Natural killer cell (primary cell): Measurements from ENCODE around the gene DNAAF5. TPM values are rescaled to one million over a fixed set of nuclear protein-coding genes. Genes with fewer than 3 reads are reported as not detected.

Source experiments
- ATAC-seq, 3 donors: fragments of 150-1000 bp in 2 of 3; fragments of 200-7000 bp in 1 of 3; cut with Tn5 transposase; 1 replicate in 1 of 3; 2 replicates in 2 of 3; pipeline ENCODE4 v1.10.0; 2021; ENCODE audit warnings: mild to moderate bottlenecking in 2 of 3, moderate library complexity in 2 of 3
- DNase-seq, 2 donors: peaks; one replicate each; pipeline versions ENCODE4 v3.0.0 to v3.0.0-alpha.2; 2013 to 2021; ENCODE audit warnings: mixed read lengths in 1 of 2
- H3K27ac ChIP-seq: one replicate; pipeline ENCODE4 v1.5.1; 2013; ENCODE audit warnings: mild to moderate bottlenecking, low read length
- H3K27me3 ChIP-seq: one replicate; pipeline ENCODE4 v1.6.1; 2013; ENCODE audit warnings: low read length; ENCODE audit not compliant: control insufficient read depth, insufficient read depth
- H3K36me3 ChIP-seq: one replicate; pipeline ENCODE4 v1.6.1; 2013; ENCODE audit warnings: low read length; ENCODE audit not compliant: control insufficient read depth, insufficient read depth
- H3K4me1 ChIP-seq: one replicate; pipeline ENCODE4 v1.6.1; 2013; ENCODE audit warnings: low read length; ENCODE audit not compliant: control insufficient read depth, insufficient read depth
- H3K4me3 ChIP-seq: one replicate; pipeline ENCODE4 v1.5.1; 2013; ENCODE audit warnings: low read length
- H3K9me3 ChIP-seq: one replicate; pipeline ENCODE4 v1.6.1; 2013; ENCODE audit warnings: low read length; ENCODE audit not compliant: control insufficient read depth, insufficient read depth
- H3K27ac Mint-ChIP-seq, 2 donors: one replicate each; pipeline ENCODE4 v1.8.0; 2022; ENCODE audit warnings: mild to moderate bottlenecking in 2 of 2, mixed read lengths in 2 of 2, moderate library complexity in 1 of 2
- H3K27me3 Mint-ChIP-seq, 2 donors: one replicate each; pipeline ENCODE4 v1.8.0; 2022; ENCODE audit warnings: low read depth in 2 of 2, mixed read lengths in 2 of 2
- H3K36me3 Mint-ChIP-seq: one replicate; pipeline ENCODE4 v1.8.0; 2022; ENCODE audit warnings: mixed read lengths
- H3K4me1 Mint-ChIP-seq, 2 donors: one replicate each; pipeline ENCODE4 v1.8.0; 2022; ENCODE audit warnings: mixed read lengths in 2 of 2
- H3K4me3 Mint-ChIP-seq: one replicate; pipeline ENCODE4 v1.8.0; 2022; ENCODE audit warnings: mild to moderate bottlenecking, moderate library complexity, mixed read lengths
- H3K9me3 Mint-ChIP-seq, 2 donors: one replicate each; pipeline ENCODE4 v1.8.0; 2022; ENCODE audit warnings: mixed read lengths in 2 of 2
- WGBS: methylation state at CpG from one replicate; pipeline ENCODE4 v1.1.7; 2013; ENCODE audit warnings: missing lambda C conversion rate; ENCODE audit not compliant: insufficient coverage; 5-methylcytosine and 5-hydroxymethylcytosine counted together
- intact Hi-C: fragments of 100-400 bp; cut with micrococcal nuclease; formaldehyde crosslinking; loops from one replicate; pipeline ENCODE4 v1.14.2; 2022
- total RNA-seq, 4 donors: library from RNA; stranded (reverse); fragments of 120-200 nt in 1 of 4; gene quantifications; one replicate each; pipeline versions ENCODE4 v1.2.3 to v1.2.4, GENCODE V29; 2013 to 2022
- TF ChIP-seq, protein P1 (sequence below): fragments of 200-600 bp; IDR thresholded peaks from one replicate; pipeline ENCODE4 v1.8.0; 2022; ENCODE audit warnings: antibody characterized with exemption

DNAAF5 gene
- total RNA-seq, 3 donors from 2014 or later (not counting 1 experiment from before 2014, with no cell fraction given), result 6.7 to 10.3 (median 10.3) TPM

DNA sequence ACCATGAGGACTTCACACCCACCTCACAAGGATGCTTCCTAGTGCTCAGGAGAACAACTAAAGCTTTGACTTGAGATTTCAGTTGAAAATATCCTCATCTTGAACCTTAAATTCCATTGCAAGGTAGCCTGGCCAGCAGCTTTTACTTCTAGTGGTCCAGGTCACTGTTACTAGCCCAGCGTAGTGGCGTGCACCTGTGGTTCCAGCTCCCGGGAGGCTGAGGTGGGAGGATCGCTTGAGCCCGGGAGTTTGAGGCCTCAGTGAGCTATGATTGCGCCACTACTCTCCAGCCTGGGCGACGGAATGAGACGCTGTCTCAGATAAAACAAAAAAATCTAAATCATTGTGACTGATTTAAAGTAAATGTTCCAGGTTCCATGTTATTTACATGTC lies 28.9 kb downstream of the DNAAF5 start:
- no peak overlapping the region for H3K4me3 Mint-ChIP-seq
- H3K9me3 ChIP-seq, result no peaks in the 10 kb centered on the region
- no peak overlapping the region for H3K4me3 ChIP-seq
- no peak for DNase-seq
- no peaks in the 10 kb centered on the region for H3K27me3 ChIP-seq
- ATAC-seq, result no peak
- peaks cover 24% of the 10 kb centered on the region for H3K36me3 ChIP-seq
- no peaks in the 10 kb centered on the region for H3K27me3 Mint-ChIP-seq
- H3K4me1 ChIP-seq, result no peaks in the 10 kb centered on the region
- no peaks in the 10 kb centered on the region for H3K9me3 Mint-ChIP-seq
- intact Hi-C loops, result no loop called here
- no peak overlapping the region for H3K27ac ChIP-seq
- TF ChIP-seq, protein P1, sequence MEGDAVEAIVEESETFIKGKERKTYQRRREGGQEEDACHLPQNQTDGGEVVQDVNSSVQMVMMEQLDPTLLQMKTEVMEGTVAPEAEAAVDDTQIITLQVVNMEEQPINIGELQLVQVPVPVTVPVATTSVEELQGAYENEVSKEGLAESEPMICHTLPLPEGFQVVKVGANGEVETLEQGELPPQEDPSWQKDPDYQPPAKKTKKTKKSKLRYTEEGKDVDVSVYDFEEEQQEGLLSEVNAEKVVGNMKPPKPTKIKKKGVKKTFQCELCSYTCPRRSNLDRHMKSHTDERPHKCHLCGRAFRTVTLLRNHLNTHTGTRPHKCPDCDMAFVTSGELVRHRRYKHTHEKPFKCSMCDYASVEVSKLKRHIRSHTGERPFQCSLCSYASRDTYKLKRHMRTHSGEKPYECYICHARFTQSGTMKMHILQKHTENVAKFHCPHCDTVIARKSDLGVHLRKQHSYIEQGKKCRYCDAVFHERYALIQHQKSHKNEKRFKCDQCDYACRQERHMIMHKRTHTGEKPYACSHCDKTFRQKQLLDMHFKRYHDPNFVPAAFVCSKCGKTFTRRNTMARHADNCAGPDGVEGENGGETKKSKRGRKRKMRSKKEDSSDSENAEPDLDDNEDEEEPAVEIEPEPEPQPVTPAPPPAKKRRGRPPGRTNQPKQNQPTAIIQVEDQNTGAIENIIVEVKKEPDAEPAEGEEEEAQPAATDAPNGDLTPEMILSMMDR, result no peak
- no peaks in the 10 kb centered on the region for H3K4me1 Mint-ChIP-seq
- H3K27ac Mint-ChIP-seq, result no peak overlapping the region
- H3K36me3 Mint-ChIP-seq, result no peaks in the 10 kb centered on the region
- WGBS, result 93% methylated on average over 9 of the region's 9 CpGs

DNA sequence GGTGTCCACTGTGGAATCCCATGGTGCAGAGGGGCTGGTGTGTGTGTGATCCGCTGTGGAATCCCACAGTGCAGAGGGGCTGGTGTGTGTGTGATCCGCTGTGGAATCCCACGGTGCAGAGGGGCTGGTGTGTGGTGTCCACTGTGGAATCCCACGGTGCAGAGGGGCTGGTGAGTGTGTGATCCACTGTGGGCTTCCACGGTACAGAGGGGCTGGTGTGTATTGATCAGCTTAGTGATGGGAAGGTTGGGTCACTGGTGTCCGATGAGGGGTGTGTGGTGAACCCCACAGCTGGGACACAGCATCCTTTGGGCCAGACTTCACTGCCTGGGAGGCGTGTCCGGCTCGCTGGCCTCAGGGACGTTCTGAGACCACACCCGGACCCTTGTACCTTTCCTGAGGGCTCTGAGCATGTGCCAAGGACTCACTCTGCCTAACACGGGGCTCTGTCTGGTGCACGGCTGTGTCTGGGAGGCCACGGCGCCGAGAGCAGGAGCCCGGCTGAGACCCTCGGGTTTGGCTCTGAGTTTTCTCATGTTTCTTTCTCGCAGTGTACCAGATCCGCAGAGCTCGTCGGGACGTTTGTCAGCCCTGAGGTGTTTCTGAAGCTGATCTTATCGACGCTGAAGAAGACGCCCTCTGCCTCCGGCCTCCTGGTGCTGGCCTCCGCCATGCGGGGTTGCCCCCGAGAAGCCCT lies 29.9 kb downstream of the DNAAF5 start:
- Histone ChIP-seq H3K4me1 (no peaks in the 10 kb centered on the region), H3K27me3 (no peaks in the 10 kb centered on the region), H3K27ac (no peak overlapping the region), H3K9me3 (no peaks in the 10 kb centered on the region), H3K4me3 (no peak overlapping the region), H3K36me3 (peaks cover 24% of the 10 kb centered on the region)
- 97% methylated on average over 30 of the region's 30 CpGs for WGBS
- Mint-ChIP-seq H3K4me1 (no peaks in the 10 kb centered on the region), H3K36me3 (no peaks in the 10 kb centered on the region), H3K27me3 (no peaks in the 10 kb centered on the region), H3K9me3 (no peaks in the 10 kb centered on the region), H3K27ac (no peak overlapping the region), H3K4me3 (no peak overlapping the region)
- DNase-seq, result no peak
- TF ChIP-seq, protein P1, result no peak
- intact Hi-C loops, result no loop called here
- ATAC-seq, result no peak

- no peaks in the 10 kb centered on the region for H3K4me1 ChIP-seq
- Mint-ChIP-seq H3K36me3 (no peaks in the 10 kb centered on the region), H3K4me1 (no peaks in the 10 kb centered on the region), H3K27ac (no peak overlapping the region), H3K27me3 (no peaks in the 10 kb centered on the region), H3K4me3 (no peak overlapping the region), H3K9me3 (no peaks in the 10 kb centered on the region)
- DNase-seq (no peak), ATAC-seq (peak in 1 of 3 donors; percentile 32)
- 96% methylated on average over 35 of the region's 35 CpGs for WGBS
- no peak overlapping the region for H3K27ac ChIP-seq
- H3K9me3 ChIP-seq, result no peaks in the 10 kb centered on the region
- TF ChIP-seq, protein P1, result no peak
- intact Hi-C loops, result no loop called here
- H3K27me3 ChIP-seq, result no peaks in the 10 kb centered on the region
- peaks cover 28% of the 10 kb centered on the region for H3K36me3 ChIP-seq
- no peak overlapping the region for H3K4me3 ChIP-seq
Measured at GRCh38 chr7:756928-757560, 30.5 kb downstream of the DNAAF5 start.
